HG02798 (cell line): Measurements from ENCODE around the gene PTRHD1.

Source experiments
- ATAC-seq: cut with Tn5 transposase; IDR thresholded peaks from one replicate; pipeline ENCODE4 v1.9.1; 2021; ENCODE audit warnings: mild to moderate bottlenecking; ENCODE audit not compliant: unreplicated experiment, poor library complexity

Gene PTRHD1

DNA sequence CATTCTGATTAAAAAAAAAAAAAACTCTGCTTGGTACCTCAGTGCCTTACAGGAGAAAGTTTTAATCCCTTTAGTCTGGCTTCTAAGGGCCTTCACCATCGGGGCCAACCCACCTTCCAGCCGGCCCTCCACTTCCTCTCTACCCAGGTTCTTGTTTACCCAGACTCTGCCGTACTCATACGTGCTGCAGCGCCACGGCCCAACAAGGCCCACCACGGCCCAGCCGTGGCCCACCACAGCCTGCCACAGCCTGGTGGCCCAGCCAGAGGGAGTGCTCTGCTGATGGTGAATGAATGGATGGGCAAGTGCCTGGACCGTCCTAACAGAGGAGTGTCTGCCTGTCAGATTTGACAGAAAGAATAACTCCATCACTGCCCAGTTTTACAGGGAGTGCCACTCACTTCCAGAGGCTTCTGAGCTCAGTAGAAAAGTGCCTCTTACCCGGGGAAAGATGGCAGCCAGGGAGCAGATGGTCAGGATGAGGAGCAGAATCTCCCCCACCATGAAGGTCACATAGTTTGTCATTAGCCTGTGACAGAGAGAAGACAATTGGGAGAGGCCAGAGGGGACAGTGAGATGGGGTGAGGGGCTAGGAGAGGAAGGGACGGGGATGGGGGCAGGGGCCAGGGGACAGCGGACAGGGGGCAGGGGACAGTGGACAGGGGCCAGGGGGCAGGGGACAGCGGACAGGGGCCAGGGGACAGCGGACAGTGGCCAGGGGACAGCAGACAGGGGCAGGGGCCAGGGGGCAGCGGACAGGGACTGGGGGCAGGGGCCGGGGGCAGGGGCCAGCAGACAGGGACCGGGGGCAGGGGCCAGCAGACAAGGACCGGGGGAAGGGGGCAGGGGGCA, 38.3 kb upstream of the PTRHD1 start:
- no peak for ATAC-seq

DNA sequence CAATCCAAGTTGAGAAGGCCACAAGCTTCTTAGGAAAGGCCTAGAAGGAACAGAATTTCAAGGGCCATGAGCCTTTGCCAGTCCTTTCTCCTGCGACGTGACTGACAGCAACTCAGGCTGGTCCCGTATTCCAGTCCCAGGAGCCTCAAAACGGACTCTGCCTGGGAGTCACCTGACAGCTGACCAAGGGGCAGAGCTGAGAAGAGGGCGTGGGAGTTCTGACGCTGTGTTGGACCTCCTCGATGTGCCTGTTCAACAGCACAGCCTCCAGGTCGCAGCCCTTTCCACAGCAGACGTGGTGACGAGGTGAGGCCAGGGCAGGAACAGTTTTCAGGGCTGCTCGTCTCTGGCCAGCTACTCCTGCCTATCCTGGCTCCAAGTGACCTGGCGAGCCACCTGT, 37.6 kb upstream of the PTRHD1 start:
- no peak for ATAC-seq

DNA sequence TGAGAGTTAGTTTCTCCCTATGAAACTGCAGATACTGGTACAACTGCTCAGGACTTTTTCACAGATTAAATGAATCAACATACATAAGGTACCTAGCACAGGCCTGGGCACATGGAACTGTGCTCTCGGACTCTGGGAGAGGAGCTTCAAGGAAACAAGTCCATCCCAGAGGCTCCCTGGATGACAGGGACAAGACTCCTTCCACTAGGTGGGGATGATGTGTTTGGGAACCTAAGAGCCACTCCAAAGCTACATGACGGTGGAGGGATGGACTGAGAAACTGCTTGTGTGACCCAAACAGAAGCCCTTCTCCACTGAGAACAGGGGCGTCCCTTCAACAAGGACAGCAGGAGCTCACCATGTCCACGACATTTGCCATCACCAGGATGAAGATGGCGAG, 37.2 kb upstream of the PTRHD1 start:
- ATAC-seq = no peak

DNA sequence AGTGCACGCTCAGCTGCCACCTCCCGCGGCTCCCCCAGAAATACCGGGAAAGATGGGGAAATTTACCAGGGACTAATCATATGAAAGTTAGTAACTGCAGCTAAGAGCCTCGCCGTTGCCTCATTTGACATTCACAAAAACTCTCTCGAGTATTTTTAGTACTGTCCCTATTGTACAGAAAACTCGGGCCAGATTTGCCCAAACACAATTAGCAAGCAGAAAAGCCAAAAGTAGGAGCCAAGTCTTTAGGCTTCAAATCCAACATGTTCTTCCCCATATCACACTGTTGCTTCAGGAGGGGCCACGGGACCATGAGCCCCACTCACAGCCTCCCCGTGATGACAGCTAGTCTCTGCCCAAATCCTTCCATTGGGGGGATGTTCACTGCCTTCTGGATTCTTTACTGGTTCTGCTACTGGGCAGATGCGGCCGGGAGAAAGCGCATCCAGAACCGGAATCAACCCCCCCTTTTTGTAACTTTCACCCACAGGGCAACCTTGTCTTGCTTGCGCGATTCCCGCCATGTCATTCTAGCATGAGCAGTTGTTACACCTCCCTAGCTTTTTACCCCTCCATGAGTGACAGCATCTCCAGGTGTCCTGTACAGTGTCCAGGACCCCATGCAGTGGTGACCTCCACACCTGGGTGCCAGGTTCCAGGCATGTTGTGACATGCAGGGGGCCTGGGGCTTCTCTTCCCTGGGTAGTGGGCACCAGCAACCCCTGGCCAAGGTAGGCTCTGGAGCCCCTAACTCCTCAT, 35.2 kb upstream of the PTRHD1 start:
- ATAC-seq = no peak

DNA sequence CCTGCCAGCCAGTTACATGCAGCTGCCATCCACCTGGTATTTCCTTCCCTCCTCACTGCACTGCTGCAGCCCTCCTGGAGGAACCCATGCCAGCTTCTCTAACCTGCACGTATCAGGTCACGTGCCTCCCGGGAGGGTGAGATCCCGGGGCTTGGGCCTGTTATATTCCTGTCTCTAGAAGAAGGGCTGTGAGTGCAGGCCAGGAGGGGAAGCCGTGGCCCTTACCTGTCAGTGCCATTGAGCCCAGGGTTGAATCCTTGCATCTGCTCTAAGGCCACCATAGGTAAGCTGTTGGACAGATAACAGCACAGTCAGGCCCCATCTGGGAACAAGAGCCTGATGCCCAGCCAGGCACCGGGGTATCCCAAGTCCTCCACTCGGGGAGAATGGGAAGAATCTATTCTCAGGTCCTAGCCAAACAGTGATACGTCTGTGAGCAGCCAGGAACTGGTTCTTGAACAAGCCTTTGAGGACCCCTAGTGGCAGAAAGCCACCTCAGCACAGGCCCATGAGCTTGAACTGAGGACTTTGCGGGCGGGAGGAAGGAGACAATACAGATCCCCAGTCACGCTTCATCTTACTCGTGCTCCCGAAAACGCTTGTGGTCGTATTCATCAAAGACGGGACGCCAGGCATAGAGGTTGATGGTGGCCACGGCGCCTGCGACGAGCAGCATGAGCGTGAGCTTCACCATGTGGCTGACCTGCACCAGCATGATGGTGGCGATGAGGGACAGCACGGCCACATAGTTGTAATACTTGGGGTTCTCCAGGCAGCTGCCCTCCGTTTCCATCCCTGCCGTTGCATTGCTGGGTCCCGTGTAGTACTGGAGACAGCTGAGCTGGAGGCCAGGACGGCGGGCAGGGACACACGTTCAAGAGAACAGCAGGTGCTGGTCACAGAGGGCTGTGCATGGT, 34.4 kb upstream of the PTRHD1 start:
- ATAC-seq = peak; percentile 80

DNA sequence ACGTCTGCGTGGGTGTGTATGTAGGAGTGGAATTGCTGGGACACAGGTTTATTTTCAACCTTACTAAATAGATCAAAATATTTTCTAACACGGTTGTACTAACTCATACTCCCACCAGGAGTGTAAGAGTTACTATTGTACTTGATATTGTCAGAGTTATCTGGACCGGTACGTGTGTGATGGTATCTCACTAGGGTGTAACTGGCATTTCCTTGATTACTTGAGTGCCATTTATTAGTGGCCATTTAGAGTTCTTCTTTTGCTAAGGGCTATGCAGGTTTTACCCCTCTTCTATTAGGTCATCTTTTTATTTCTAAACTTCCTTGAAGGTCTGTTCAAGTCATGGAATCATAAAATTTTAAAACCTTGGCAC, 33.6 kb upstream of the PTRHD1 start:
- ATAC-seq = no peak

DNA sequence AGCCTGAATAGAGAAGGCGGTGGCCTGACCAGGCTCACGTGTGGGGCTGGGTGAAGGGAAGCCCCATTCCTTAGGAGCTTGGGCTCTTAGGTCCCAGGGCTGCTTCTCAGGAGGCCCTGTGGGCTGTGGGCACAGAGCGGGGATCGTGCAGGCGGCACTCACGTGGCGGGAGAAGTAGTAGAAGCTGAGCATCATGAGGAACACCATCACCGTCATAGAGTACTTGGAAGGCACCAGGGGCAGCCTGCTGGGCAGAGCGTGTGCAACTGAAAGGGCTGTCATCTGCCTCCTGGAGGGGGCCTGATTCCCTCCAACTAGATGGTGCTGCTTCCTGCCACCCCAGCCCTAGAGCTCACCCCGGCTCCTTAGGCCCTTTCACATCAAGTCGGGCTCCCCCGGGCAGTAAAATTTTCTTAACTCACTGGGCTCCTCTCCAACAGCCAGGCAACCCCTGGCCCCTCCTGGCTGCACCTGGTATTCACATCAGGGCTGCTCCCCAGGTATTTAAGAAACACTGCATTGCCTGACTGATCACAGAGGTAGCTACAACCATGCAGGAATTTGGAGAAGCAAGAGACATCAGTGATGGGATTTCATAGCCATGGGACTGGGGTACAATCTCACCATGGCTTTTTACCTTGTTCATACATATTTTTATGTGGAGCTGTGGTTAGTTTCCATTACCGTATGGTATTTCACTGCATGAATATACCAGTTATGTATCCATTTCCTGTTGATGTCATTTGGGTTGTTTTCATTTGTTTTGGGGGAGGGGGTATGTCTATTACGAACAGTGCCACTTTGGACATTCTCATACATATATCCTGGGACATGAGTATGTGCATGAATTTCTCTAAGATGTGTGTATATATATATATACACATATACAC, 32.9 kb upstream of the PTRHD1 start:
- ATAC-seq = no peak

DNA sequence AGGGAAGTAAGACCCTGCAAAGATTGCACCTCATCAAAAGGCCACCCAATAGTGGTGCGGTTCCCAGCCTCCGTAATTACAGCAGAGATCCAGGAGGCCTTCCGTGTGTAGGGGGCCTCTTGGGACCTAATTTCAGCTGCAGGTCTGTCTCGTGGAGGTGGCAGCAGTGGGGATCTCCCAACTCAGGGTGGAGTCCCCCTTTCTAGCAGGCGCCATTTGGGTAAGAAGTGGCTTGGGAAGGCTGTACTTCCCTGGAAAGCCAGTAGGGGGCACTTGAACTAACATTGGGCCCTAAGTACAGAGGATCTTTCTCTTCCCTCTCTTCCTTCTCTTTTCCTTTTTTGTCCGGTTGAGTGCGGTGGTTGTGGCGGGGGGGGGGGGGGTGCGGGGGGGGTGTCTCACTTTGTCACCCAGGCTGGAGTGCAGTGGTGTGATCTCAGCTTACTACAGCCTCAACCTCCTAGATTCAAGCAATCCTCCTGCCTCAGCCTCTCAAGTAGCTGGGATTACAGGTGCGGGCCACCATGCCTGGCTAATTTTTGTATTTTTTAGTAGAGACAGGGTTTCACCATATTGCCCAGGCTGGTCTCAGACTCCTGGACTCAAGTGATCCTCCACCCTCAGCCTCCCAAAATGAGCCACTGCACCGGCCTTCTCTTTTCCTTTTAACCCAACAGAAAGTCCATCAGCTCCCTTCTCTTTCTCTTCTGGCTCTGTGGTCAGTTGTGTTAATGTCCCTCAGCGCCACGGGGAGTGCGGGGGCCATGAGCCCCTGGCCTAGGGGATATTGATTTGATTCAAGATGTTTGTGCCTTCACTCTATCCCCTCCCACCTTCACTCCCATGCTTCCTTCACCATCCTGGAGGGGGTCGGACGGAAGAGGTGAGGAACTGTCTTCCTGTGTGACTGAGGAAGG, 32.0 kb upstream of the PTRHD1 start:
- no peak for ATAC-seq

DNA sequence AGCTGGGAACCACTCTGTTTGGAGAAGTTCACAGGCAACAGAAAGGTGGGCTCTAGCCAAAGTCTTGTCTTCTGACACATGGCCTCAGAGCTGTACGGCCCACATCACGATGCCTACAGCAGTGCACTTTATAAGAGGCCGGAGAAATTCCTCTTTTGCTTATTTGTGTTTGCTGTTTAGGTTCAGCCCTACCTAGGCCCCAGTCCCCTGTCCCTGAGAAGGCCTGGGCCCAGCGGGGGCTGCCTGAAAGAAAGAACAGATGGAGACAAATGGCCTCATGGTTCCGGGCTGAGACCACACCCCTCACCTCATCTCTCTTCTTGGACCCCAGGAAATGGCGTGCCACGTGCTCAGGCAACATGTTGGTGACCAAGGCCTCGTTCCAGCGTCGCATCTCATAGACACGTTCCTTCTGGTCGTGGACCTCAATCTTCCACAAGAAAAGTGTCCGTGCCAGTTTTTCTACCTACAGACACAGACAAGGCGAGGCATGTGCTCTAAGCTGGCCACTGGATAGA, 30.9 kb upstream of the PTRHD1 start:
- no peak for ATAC-seq

DNA sequence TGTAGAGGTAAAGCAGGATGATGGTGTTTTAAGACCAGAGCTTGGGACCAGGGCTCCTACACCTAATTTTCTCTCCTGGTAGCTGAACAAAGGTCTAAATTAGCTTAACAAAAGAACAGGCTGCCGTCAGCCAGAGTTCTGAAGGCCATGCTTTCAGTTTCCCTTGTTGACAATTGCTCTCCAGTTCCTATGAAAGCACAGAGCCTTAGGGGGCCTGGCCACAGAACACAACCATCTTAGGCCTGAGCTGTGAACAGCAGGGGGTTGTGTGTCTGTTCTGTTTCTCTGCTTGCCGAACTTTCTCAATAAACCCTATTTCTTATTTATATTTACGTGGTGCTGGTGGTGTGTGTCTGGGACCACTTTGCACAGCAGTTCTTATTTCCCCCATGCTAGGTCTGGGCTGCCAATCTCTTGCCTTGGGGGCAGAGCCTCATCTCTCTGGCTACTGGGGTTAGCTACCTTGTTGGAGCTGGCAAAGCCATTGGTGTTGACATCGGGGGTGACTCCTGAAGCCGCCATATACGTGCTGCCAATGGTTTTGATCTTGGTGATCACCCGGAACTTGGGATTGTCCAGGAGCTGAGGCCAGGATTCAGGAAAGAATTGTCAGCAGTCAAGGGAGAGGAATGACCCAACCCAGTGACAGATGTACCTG, 29.0 kb upstream of the PTRHD1 start:
- no peak for ATAC-seq

DNA sequence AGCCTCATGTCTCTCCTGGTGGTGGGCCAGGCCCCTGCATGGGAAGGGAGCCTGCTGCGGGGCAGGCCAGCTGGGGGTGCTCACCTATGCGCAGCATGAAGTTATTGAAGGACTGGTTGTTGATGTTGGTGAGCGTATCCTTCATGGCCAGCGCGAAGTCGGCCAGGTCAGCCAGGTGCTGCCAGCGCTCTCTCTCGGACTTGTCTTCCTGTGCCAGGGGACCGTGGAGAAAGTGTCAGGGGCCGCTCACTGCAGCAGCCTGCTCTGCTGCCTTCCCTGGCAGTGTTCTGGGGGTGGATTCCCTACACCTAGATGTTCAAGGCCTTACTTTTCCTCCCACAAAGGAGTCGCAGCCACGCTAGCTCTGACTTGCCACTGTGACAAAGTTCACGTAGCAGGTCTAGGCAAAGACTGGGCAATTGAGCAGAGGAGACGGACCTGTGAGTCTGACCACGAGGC, 28.3 kb upstream of the PTRHD1 start:
- ATAC-seq = no peak

DNA sequence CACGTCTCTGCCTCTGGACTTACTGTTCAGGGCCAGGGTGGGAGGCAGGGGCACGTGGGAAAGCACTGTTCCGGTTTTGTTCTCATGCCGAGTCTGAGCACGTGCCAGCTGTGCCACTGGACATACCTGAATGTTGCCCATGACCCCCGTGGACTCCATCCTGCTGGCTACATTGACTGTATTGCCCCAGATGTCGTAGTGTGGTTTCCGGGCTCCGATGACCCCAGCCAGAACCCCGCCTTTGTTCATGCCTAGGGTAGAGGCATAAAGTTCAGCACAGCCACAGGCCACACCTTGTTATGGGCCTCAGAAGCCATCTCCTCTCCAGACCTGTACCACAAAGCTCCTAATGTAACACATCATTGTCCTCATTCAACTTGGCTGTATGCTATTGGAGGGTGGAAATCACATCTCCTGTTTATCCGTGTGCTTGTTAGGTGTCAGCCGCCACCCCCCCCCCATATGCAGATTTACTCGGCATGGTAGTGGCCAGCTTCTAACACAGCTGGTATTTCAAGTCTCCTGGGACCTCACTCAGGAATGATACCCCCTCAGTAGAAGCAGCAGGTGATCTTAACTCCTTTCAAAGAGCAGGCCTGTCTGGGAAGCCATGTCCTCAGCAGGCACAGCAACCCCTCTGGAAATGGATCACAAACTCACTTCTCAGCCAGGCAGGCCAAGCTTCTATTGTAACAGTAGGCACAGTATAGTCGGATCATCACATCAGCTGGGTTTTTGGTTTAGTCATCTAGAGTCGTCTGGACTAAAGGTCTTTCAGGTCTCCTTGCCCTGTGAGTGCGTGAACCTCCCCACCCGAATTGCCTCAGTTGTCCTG, 27.6 kb upstream of the PTRHD1 start:
- ATAC-seq = no peak

DNA sequence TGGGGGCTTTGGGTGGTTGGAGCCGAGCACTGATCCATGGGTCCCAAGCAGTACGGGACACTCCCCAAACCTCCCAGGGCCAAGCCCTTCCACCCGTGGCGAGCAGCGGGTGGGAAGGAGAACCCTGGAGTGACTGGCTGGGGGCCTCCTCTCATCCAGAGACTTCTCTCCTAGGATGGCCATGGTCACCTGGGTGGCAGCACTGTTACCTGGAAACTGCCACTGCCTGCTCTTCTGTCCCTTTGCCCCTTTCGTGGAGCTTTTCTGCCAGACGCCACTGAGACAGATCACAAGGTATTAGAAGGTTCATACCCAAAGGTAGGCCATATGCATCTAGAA, 27.0 kb upstream of the PTRHD1 start:
- no peak for ATAC-seq

DNA sequence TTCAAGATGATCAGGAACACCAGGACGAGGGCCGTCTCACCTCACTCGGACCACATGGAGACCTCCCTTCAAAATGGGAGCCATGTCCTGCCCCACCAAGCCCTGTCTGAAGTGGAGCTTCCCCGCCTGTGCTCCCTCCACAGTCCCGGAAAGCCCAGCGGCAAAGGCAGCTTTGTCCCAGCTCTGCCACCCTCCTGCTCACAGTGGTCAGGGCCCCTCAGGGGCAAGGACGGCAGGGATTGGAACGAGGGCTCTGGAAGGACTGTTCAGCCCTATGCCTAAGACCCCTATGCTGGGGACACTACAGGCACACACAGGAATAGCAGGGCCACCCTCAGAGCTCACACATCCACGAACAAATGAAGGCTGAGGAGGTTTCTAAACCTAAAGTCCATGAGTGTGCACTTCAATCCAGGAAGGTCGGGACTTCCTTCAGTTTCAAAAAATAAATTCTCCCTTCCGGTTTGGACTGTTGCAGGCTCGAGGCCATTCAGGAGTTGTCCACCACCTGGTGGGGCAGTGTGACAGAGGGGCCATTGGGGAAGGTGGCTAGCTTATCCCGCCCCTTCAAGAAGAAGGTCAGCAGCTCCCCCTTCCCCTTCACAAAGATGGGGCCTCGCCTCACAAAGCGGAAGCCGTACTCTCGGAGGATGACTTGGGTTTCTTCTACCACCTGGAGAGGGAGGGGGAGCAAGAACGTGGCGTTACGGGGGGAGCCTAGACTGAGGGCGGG, 26.4 kb upstream of the PTRHD1 start:
- ATAC-seq = no peak

DNA sequence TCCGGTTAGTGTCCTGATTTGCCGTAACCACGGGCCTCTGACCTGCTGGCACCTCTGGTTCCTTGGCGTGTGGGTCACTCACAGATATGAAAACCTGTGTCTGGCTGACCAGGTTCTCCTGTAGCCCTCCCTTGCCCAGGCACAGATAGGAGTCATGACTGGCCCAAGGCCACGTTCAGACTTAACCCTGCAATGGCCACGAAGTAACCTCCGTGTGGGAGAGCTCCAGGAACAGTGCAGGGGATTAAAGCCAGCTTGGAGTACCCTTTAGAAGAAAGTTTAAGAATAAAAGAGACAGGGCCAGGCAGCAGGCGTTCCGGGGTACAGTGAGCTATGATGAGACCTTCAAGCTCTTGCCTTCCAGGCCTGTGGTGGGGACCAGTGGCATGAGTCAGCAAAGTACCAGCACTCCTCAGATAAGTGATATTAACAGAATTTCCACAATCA, 25.6 kb upstream of the PTRHD1 start:
- ATAC-seq = no peak

DNA sequence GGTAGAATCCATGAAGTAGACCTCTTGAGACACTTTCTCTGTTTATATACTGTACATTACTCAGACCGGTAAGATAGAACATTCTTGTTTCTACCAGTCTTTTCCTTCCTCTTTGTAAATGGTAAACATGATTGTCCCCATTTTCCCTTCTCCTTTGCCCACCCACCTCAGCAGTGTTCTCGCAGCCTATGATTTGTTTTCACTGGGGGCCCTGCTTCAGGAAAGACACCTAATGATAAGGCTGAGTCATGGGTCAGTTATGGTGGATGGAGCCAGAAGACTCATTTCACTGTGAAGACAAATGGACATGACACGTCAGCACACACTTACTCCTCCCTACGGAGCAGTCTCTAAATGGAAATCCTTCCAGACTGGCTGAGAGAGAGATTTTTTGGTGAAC, 23.7 kb upstream of the PTRHD1 start:
- no peak for ATAC-seq
